BLaER1 (cell line): Measurements from ENCODE around the gene CHMP2A.
A peak's percentile ranks its signal among the peaks of the same experiment; 100 is the strongest.

Experiments
- H3K27ac ChIP-seq: shearing (Covaris generic); formaldehyde crosslinking; 2 replicates; pipeline ENCODE4 v1.8.1; 2022
- H3K27me3 ChIP-seq: shearing (Covaris generic); formaldehyde crosslinking; 2 replicates; pipeline ENCODE4 v1.8.1; 2022
- H3K36me3 ChIP-seq: shearing (Covaris generic); formaldehyde crosslinking; 2 replicates; pipeline ENCODE4 v1.8.1; 2022
- H3K4me1 ChIP-seq: shearing (Covaris generic); formaldehyde crosslinking; 2 replicates; pipeline ENCODE4 v1.8.1; 2022
- H3K4me2 ChIP-seq: shearing (Covaris generic); formaldehyde crosslinking; 2 replicates; pipeline ENCODE4 v1.8.1; 2022
- H3K4me3 ChIP-seq: shearing (Covaris generic); formaldehyde crosslinking; 2 replicates; pipeline ENCODE4 v1.8.1; 2022
- H3K9ac ChIP-seq: shearing (Covaris generic); formaldehyde crosslinking; 2 replicates; pipeline ENCODE4 v1.8.1; 2022
- H3K9me3 ChIP-seq: shearing (Covaris generic); formaldehyde crosslinking; 2 replicates; pipeline ENCODE4 v1.8.1; 2022
- H4K20me1 ChIP-seq: shearing (Covaris generic); formaldehyde crosslinking; 2 replicates; pipeline ENCODE4 v1.8.1; 2022
- Cebpa-rat ChIP-seq: shearing (Covaris generic); IDR thresholded peaks from 2 replicates; pipeline ENCODE4 v1.8.1; 2022

The CHMP2A gene

DNA sequence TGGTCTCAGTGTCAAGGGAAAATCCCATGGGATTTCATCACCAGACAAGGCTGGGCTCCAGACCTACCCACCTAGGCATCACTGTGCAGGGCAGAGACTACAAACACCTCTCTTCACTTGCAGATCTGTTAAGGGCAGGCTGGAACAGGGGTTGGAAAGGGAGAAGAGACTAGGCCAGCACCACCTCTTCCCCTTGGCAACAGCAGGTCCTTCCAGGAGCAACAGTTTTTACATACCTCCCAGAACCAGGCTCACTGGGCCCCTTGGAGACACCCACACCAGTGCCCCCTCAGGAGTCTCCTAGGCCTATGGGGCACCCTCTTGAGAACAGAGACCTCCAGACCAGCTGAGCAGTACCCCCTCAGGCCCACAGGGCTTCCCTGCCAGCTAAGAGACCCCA, 6.0 kb upstream of the CHMP2A start:
- TF ChIP-seq Cebpa-rat, result no peak
- no peak overlapping the region for H3K9ac ChIP-seq
- no peaks in the 10 kb centered on the region for H3K9me3 ChIP-seq
- H3K4me3 ChIP-seq, result no peak overlapping the region
- H3K4me1 ChIP-seq, result peaks cover 70% of the 10 kb centered on the region
- H4K20me1 ChIP-seq, result peaks cover 20% of the 10 kb centered on the region
- H3K4me2 ChIP-seq, result peak overlapping the region; percentile 89
- H3K36me3 ChIP-seq, result peaks cover 18% of the 10 kb centered on the region
- peak overlapping the region; percentile 99 for H3K27ac ChIP-seq
- no peaks in the 10 kb centered on the region for H3K27me3 ChIP-seq

DNA sequence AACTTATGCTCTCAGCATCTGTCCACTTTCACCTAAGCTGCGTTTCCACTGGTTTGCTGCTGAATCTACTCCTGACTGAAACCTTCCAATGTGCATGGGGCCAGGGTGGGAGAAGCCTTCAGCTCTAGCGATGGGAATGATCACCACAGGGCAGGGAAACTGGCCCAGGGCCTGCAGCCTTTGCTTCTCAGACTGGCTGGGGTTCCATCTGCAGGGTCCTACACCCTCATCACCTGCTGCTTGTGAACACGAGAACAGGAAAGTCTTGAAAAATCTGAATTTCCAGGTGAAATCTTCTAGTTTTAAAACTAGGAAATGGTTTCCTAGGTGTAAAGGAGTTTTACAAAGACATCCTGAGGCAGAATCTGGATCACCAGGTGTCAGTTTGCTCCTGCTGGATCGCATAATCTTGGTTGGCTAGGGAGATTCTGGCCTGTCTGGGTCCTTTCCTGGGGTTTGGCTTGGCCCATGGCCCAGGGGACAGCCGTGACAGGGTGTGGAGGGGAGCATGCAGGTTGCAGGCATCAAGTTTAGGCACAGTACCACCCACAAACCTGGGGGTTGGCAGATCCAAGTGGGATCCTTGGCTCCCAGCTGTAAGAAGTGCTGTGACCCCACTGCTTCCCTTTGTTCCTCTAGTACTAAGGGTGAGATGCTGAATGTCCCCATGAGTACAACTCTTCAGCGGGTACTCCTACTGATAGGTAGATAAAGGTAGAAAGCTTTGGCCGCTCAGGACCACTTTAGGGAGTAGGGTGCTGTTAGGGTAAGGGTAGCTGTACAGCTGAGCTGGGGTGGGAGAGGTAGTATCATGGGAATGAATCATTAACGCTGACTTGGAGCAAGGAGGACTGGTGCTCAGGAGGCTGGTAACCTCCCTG, 5.3 kb upstream of the CHMP2A start:
- H3K27ac ChIP-seq, result peak overlapping the region; percentile 99
- H3K4me1 ChIP-seq, result peaks cover 76% of the 10 kb centered on the region
- H3K4me3 ChIP-seq, result peak overlapping the region; percentile 95
- H3K27me3 ChIP-seq, result no peaks in the 10 kb centered on the region
- H3K9me3 ChIP-seq, result no peaks in the 10 kb centered on the region
- H3K4me2 ChIP-seq, result peak overlapping the region; percentile 89
- no peak for TF ChIP-seq Cebpa-rat
- H3K9ac ChIP-seq, result peak overlapping the region; percentile 97
- peaks cover 22% of the 10 kb centered on the region for H3K36me3 ChIP-seq
- H4K20me1 ChIP-seq, result peaks cover 20% of the 10 kb centered on the region

DNA sequence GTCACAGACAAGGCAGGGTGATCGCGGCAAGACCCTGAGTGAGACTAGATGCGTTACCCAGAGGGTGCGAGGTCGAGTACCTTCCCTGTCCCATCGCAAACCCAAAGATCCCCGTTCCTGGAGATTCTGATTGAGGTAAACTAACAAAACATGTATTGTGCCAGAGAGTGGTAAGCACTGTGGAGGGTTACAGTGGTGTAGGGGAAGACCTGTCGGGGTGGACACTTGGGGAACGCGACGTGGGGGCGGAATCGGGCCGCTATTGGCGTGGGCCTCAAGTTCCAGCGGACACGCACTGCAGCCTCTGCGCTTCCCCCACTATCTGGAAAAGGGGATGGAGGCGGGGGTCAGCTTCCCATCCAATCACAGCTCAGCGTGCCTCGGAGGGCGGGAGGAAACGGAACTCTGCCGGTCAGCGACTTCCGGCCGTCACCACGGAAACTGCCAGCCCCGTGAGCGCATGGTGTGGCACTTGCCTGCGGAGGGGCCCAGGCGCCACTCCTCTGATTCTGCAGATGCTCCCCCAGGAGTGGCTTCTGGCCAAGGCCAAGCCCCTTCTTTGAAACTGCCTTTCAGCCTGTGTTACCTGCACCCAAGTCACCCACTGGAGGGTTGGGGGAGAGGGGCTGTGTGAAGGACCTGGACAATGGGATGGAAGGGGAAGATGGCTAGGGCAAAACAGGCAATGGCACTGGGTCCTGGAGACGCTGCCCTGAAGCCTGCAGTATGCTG, 4.5 kb upstream of the CHMP2A start:
- Histone ChIP-seq H3K4me1 (peaks cover 75% of the 10 kb centered on the region), H3K4me3 (peak overlapping the region; percentile 95), H3K9ac (peak overlapping the region; percentile 97), H4K20me1 (peaks cover 20% of the 10 kb centered on the region), H3K9me3 (no peaks in the 10 kb centered on the region), H3K27me3 (no peaks in the 10 kb centered on the region), H3K36me3 (peaks cover 19% of the 10 kb centered on the region), H3K27ac (peak overlapping the region; percentile 99), H3K4me2 (peak overlapping the region; percentile 89)
- no peak for TF ChIP-seq Cebpa-rat

DNA sequence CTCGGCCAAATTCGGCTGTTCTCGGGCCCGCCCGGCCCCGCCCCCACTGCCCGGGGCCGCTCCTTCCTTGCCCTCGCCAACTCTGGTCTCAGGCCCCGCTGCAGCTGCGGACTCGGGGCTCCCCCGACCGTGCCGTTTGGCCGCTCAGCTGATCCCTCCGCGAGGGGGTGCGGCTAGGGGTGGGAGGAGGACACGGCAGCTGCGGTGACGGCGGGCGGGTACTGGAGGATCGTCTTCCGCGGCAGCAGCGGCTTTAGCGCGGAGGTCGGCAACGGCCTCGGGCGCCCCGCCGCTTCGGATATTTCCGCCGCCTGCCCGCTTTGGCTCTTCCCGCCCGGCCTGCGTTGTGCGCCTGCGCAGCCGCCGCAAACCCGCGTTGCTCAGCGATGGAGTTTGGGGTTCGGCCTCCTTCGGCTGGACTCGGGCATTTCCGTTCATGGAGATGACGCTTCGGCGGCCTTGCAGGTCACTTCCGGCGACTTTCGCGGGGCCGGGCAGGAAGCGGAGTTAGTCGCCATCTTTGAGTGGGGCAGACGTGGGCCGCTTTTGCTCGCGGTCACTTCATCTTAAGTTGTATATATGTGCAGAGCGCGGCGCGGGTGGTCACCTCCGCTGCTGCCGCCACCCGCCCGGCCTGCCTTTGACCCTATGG, 3.8 kb upstream of the CHMP2A start:
- no peak for TF ChIP-seq Cebpa-rat
- Histone ChIP-seq H3K4me2 (peak overlapping the region; percentile 89), H3K27me3 (no peaks in the 10 kb centered on the region), H3K9me3 (no peaks in the 10 kb centered on the region), H4K20me1 (peaks cover 26% of the 10 kb centered on the region), H3K36me3 (peaks cover 20% of the 10 kb centered on the region), H3K27ac (peak overlapping the region; percentile 99), H3K4me3 (peak overlapping the region; percentile 95), H3K4me1 (peaks cover 75% of the 10 kb centered on the region), H3K9ac (peak overlapping the region; percentile 97)

DNA sequence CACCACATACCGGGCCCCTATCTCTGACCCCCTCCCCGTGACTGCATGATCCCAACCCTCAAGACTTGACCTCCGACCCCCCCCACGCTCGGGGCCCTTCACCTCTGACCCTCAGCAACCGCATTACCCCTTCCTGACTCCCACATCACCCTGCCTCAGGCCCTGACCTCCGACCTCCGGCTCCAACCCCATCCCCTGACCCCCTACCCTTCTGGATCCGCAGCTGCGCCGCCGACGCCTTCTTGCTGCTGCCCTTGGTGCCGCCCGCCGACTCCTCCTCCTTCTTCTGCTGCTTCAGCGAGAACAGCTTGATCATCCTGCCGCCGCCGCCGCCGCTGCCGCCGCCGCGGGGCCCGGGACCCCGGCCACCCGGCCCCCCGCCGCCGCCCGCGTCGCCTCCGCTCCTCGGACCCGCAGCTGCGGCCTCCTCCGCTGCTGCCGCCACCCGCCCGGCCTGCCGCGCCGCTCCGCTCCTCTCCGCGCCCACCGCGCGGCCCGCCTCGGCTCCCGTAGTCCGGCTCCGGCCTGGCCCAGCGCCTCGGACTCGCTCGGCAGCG, 3.2 kb upstream of the CHMP2A start, which contains the start of gene UBE2M:
Gene UBE2M (minus strand): TSS at position 546 of the 557 bp plus-strand sequence. CDS start 230 bp downstream, at position 316.
- H3K27me3 ChIP-seq, result no peaks in the 10 kb centered on the region
- peaks cover 75% of the 10 kb centered on the region for H3K4me1 ChIP-seq
- no peak for TF ChIP-seq Cebpa-rat
- peak within 1 kb of the TSS; percentile 89 for H3K4me2 ChIP-seq
- H3K36me3 ChIP-seq, result peaks cover 26% of the 10 kb centered on the region
- H3K9me3 ChIP-seq, result no peaks in the 10 kb centered on the region
- peaks cover 32% of the 10 kb centered on the region for H4K20me1 ChIP-seq
- H3K9ac ChIP-seq, result peak within 1 kb of the TSS; percentile 97
- peak within 1 kb of the TSS; percentile 95 for H3K4me3 ChIP-seq
- H3K27ac ChIP-seq, result peak within 1 kb of the TSS; percentile 99

DNA sequence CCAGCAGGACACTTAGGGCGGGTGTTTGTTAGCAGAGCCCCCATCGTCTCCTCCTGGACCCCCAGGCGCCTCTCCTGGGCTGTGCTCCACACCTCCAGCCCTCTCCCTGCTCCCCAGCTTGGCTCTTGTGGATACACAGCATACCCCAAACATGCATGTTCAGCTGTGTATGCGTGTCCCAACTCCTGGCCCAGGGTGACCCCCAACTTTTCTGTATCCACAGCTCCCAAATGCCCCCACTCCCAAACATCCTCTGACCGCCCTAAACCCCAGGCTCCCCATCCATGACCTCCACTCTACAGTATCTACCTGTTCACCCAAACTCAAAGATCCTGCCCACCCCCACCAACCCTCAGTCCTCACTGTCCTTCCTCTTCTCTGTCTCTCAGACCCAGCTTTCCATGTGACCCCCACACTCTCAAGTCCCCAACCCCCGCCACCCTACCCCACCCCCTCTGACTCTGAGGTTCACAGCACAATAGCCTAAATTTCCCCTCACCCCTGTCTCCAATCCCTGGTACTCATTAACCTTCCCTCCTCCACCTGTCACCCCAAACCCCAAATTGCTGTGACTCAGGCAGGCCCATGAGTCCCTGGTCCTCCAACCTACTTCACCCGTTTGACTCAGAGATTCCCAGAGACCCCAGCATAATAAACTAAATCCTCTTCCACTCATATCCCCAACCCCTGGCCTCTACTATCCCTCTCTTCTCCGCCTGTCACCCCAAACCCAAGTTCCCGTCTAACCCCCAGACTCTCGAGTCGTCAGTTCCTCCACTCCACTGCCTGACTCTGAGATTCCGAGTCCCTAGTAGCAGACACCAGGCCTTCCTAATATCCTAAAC, 2.5 kb upstream of the CHMP2A start:
- Histone ChIP-seq H4K20me1 (peaks cover 39% of the 10 kb centered on the region), H3K4me3 (peak overlapping the region; percentile 95), H3K27ac (peak overlapping the region; percentile 99), H3K27me3 (no peaks in the 10 kb centered on the region), H3K9ac (peak overlapping the region; percentile 97), H3K36me3 (peaks cover 33% of the 10 kb centered on the region), H3K4me2 (peak overlapping the region; percentile 89), H3K9me3 (no peaks in the 10 kb centered on the region), H3K4me1 (peaks cover 68% of the 10 kb centered on the region)
- TF ChIP-seq Cebpa-rat, result no peak

DNA sequence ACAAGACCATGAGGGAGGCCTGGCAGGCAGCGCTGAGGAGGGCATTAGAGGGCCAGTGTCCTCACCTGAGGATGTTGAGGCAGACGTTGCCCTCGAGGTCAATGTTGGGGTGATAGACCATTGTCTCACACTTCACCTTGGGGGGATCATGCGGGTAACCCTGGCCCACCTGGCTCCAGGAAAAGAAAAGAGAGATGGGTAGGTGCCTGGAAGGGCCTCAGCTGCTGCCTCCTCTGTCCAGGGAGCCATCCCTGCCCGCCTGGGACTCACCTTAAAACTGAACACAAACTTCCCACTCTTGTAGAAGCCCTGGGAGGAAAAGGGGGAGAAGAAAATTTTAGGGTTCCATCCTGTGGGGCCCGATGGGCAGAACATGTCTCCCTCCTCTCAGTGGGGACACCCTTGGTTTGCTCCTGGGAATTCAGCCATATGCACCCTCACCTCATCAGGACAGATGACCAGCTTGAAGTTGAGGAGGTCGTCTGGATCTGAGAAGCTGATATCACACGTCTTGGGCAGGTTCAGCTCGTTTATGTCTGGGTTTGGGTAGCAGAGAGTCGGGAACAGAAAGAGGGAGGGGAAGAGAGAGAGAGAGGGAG, 1.8 kb upstream of the CHMP2A start:
- peaks cover 46% of the 10 kb centered on the region for H4K20me1 ChIP-seq
- TF ChIP-seq Cebpa-rat, result no peak
- H3K4me3 ChIP-seq, result peak overlapping the region; percentile 95
- H3K36me3 ChIP-seq, result peaks cover 41% of the 10 kb centered on the region
- peak overlapping the region; percentile 97 for H3K9ac ChIP-seq
- peak overlapping the region; percentile 89 for H3K4me2 ChIP-seq
- peaks cover 61% of the 10 kb centered on the region for H3K4me1 ChIP-seq
- no peaks in the 10 kb centered on the region for H3K27me3 ChIP-seq
- H3K27ac ChIP-seq, result peak overlapping the region; percentile 99
- no peaks in the 10 kb centered on the region for H3K9me3 ChIP-seq

DNA sequence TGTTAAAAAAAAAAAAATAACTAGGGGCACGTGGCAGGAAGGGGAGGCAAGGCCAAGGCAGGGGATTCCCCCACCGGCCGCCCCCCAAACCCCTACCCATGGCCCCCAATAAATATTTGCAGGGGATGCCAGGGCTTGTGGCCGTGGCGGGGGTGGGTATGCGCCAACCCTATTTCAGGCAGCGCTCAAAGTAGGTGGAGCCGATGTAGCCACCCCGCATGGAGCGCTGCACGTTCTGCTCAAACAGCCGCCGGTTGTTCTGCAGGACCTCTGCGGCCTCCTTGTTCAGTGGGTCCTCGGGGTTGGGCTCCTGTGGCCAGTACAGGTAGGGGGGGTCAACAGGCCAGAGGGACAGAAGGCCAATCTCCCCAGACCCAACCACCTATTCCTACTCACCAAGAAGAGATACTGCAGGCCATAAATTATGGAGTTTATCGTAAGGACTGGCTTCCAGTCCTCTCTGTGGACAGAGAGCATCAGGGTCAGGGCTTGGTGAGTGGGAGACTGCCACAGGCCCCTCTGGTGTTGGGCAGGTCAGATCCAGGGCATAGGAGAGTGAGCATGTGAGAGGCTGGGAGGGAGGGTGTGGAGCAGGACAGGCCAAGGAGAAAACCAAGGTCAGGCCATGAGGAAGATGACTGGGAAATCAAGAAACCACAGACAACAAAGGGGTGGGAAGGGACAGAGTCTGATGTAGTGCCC, 1.2 kb upstream of the CHMP2A start:
- peak overlapping the region; percentile 99 for H3K27ac ChIP-seq
- peaks cover 47% of the 10 kb centered on the region for H3K36me3 ChIP-seq
- peak overlapping the region; percentile 89 for H3K4me2 ChIP-seq
- H3K4me3 ChIP-seq, result peak overlapping the region; percentile 95; the same call in 1 of the 2 replicates
- no peaks in the 10 kb centered on the region for H3K9me3 ChIP-seq
- H3K4me1 ChIP-seq, result peaks cover 55% of the 10 kb centered on the region
- TF ChIP-seq Cebpa-rat, result no peak
- no peaks in the 10 kb centered on the region for H3K27me3 ChIP-seq
- peaks cover 52% of the 10 kb centered on the region for H4K20me1 ChIP-seq
- H3K9ac ChIP-seq, result peak overlapping the region; percentile 97
